HG02678 (cell line): ENCODE results near the gene TAB3.

Source experiments
- ATAC-seq: cut with Tn5 transposase; IDR thresholded peaks from one replicate; pipeline ENCODE4 v1.9.1; 2021; ENCODE audit warnings: mild to moderate bottlenecking, moderate library complexity; ENCODE audit not compliant: unreplicated experiment

TAB3 gene

DNA sequence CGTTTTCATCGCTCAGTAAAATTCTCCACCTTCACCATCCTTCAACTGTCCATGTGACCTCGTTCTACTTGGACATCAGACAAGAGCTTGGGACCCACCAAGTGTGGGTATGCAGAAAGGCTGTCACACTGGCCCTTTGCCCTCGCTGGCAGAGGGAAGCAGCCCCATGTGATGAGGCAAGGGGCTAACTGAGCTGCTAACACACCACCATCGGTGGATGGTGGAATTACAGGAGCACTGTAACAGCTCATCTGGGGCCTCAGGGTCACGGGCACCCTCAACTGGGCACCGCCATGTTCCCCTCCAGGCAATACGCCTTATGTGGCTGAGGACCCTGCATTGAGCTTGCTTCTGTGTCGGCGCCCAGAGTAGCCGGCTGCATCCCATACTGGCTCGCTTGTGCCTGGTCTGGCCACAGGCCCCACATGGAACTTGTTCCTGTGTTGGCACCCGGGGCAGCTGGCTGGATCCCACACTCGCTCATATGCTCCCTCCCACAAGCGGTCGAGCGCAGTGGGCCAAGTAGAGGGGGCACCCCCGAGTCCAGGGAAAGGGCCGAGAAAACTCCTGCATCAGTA, 109.5 kb downstream of the TAB3 start:
- no peak for ATAC-seq

GRCh38 chrX:30777575-30777974, 111.5 kb downstream of the TAB3 start:
- no peak for ATAC-seq
